NCI-H2107 treated with DMSO at 0.1 percent for 48 hours (cell line): ENCODE results near the gene CRIP2.

Source experiments
- DNase-seq: peaks from one replicate; lab custom pipeline; 2025; ENCODE audit not compliant: unreplicated experiment; lab: John Stamatoyannopoulos, UW

The CRIP2 gene

GRCh38 chr14:105476097-105476830 lies 1.6 kb downstream of the CRIP2 start:
- no peak for DNase-seq

GRCh38 chr14:105476831-105477659 lies 2.4 kb downstream of the CRIP2 start:
- DNase-seq = no peak

GRCh38 chr14:105477660-105478397 lies 3.2 kb downstream of the CRIP2 start:
- DNase-seq = peak; percentile 43

GRCh38 chr14:105478398-105479251 lies 4.0 kb downstream of the CRIP2 start:
- DNase-seq = no peak

GRCh38 chr14:105479431-105480158 lies 5.0 kb downstream of the CRIP2 start:
- DNase-seq = no peak

GRCh38 chr14:105480199-105480746 lies 5.7 kb downstream of the CRIP2 start:
- no peak for DNase-seq

- peak; percentile 91 for DNase-seq
These were observed 6.5 kb downstream of the CRIP2 start for GRCh38 chr14:105480807-105481801.

- DNase-seq = peak; percentile 94
These were observed 7.4 kb downstream of the CRIP2 start for GRCh38 chr14:105481886-105482457.

GRCh38 chr14:105482486-105483110 lies 8.0 kb downstream of the CRIP2 start:
- DNase-seq = no peak

- DNase-seq = no peak
These were observed 8.9 kb downstream of the CRIP2 start for GRCh38 chr14:105483300-105484068.

- no peak for DNase-seq
These were observed 9.7 kb downstream of the CRIP2 start for GRCh38 chr14:105484069-105484996.

GRCh38 chr14:105484997-105485393 lies 10.4 kb downstream of the CRIP2 start:
- DNase-seq = no peak

GRCh38 chr14:105485739-105486162 lies 11.1 kb downstream of the CRIP2 start:
- DNase-seq = peak; percentile 49

- no peak for DNase-seq
These were observed 11.7 kb downstream of the CRIP2 start, which contains the start of gene CRIP1 for GRCh38 chr14:105486163-105486973. Gene CRIP1, plus strand, starts transcription at chr14:105486886. Its CDS starts 374 bp downstream, at chr14:105487260.

- DNase-seq = no peak
These were observed 12.4 kb downstream of the CRIP2 start for GRCh38 chr14:105486974-105487448.
